HG03558 (cell line): Measurements from ENCODE around the gene ASCC1.

ENCODE experiments used
- ATAC-seq: cut with Tn5 transposase; IDR thresholded peaks from one replicate; pipeline ENCODE4 v1.9.1; 2021; ENCODE audit warnings: moderate number of reproducible peaks; ENCODE audit not compliant: unreplicated experiment; ENCODE audit errors: extremely low read depth

The ASCC1 gene

GRCh38 chr10:72058989-72059842 lies 156.9 kb downstream of the ASCC1 start:
- no peak for ATAC-seq

GRCh38 chr10:72058347-72058898 lies 157.7 kb downstream of the ASCC1 start:
- ATAC-seq: no peak

GRCh38 chr10:72056932-72057751 lies 158.9 kb downstream of the ASCC1 start:
- ATAC-seq: no peak

GRCh38 chr10:72056113-72056512 lies 160.0 kb downstream of the ASCC1 start:
- ATAC-seq: no peak

- ATAC-seq: no peak
These were observed 162.4 kb downstream of the ASCC1 start for GRCh38 chr10:72053690-72054089.

- ATAC-seq: no peak
These were observed 165.2 kb downstream of the ASCC1 start for GRCh38 chr10:72050873-72051272.

GRCh38 chr10:72049969-72050781 lies 165.9 kb downstream of the ASCC1 start:
- ATAC-seq: no peak

- no peak for ATAC-seq
These were observed 166.6 kb downstream of the ASCC1 start for GRCh38 chr10:72049472-72049871.

- no peak for ATAC-seq
These were observed 167.5 kb downstream of the ASCC1 start for GRCh38 chr10:72048450-72049124.
